ENCODE data around the gene DLST.
A peak's percentile ranks its signal among the peaks of the same experiment; 100 is the strongest.
"Not testable (repeated sequence)": the region's sequence is repeated elsewhere in the genome, so short reads cannot be mapped to it uniquely, and the experiment has no call there.

Gene DLST

DNA sequence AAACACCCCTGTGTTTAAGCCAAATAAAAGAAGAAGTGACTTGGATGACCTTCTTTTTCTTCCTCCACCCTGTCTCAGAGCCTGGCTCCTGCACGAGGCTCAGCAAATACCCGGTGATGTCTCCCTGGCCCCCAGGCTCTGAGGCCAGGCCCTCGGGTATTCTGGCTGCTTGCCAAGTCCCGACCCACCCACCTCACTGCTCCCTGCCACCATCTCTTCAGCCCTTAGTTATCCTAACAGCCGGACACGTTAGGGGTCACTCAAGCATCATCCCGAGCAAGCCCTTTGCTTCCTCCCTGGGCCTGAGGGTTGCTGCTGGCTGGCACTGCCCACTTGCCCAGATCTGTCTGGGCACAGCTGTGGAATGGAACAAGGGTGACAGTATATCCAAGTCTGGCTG lies 34.1 kb downstream of the DLST start:
- no peak for DNase-seq (ENCODE audit: low read depth in 2 of 3, low spot score in 2 of 3)

DNA sequence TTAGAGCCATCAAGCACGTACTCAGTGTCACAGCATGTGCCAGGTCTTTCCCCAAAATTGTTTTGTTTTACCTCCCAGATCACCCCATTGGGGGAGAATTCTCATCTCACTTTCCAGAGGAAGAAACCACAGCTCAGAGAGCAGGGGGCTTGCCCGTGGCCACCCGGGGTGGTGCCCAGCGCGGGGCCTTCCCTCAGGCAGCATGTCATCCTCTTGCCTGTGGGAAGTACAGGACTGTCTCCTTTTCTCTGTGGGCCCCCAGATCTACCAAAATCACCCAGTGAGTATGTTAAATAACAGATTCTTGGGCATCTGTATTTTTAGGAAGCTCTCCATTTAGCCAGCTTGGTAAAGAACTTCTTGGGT lies 35.4 kb downstream of the DLST start:
- DNase-seq (ENCODE audit: low read depth in 2 of 3, low spot score in 2 of 3): no peak

GRCh38 chr14:74917646-74918081 lies 35.9 kb downstream of the DLST start:
- DNase-seq (ENCODE audit: low read depth in 2 of 3, low spot score in 2 of 3): no peak

- DNase-seq (ENCODE audit: low read depth in 2 of 3, low spot score in 2 of 3): no peak
These were observed 36.7 kb downstream of the DLST start for GRCh38 chr14:74918380-74918779.

DNA sequence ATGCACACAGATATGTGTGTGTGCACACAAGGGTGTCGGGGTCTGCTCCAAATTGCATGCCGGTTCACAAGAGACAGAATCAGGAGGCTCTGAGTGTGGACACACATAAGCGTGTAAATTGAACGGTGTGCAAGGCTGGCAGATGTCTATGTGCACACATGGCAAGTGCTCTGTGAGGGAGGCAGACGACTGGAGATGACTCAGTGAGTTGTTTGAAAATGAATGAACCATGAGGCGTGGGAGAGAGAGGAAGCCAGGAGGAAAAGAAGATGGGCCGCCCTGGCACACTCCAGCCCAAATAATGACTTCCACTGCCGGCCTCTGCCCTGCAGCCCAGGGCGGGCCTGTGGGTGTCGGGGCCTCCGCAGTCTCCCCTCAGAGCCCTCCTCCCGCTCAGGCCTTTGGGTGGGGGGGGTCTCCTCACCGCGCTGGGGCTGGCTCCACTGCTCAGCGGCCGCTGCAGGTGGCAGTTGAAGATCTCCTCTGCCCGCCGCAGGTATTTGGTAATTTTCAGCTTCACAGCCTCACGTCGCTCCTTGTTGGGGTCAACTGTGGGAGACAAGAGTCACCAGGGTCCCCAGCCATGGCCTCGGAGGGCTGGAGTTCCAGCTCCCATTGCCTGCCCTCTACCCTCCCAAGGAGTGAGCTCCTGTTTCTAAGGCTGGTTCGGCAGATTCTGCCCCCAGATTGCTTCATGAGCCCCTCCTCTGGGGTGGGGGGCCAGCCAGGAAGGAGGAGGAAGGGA lies 37.9 kb downstream of the DLST start:
- no peak for DNase-seq (ENCODE audit: low read depth in 2 of 3, low spot score in 2 of 3)

DNA sequence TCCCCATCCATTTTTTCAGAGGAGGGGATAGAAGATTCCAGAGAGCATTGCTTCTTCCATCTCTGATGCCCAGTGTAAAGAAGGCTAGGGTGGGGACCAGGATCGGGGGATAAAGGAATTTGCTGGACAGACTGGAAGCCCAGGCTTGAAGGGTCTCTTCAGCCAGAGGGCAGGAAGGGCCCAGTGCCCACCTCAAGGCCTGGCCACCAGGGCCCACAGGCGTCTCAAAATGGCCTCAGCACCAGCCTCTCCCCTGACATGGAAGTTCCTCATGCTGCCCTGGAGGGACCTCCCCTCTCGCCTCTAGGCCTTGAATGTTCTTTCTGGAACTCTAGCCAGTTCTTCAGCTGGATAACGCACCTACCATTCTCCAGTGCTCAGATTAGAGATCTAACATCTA lies 38.6 kb downstream of the DLST start:
- DNase-seq (ENCODE audit: low read depth in 2 of 3, low spot score in 2 of 3): no peak

- DNase-seq (ENCODE audit: low read depth in 2 of 3, low spot score in 2 of 3): no peak
These were observed 39.4 kb downstream of the DLST start for GRCh38 chr14:74921053-74921620.

DNA sequence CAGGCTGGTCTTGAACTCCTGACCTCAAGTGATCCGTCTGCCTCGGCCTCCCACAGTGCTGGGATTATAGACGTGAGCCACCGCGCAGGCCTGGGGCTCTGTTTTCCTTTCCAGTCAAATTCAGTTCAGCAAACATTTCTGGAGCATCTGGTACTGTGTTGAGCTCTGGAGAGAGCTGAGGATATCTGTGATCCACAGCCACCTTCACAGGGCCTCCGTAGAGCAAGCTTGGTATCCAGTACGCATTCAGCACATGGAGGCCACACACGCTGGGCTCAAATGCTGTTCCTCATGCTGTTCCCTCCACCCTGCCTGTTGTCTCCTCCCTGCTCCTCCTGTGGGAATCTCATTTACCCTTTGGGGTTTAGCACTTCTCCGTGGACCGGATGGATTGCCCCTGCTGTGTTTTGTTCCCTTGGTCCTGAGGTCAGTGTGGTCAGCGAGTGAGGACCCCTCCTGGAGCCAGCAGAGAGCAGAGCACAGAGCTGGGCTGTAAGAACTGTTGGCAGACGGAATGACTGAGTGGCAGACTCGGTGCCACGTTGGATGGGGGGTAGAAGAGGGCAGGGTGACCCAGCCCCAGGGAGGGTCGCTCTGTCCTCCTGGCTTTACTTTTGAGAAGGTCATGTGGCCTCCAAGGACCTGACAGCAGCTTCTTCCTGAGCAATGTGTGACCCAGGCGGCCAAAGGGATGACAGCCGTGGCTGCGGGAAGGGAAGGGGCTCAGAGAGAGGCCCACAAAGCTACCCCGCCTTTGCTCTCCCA lies 40.5 kb downstream of the DLST start:
- DNase-seq (ENCODE audit: low read depth in 2 of 3, low spot score in 2 of 3): no peak

- DNase-seq (ENCODE audit: low read depth in 2 of 3, low spot score in 2 of 3): peak in 2 of 3 experiments; percentile 46
These were observed 41.2 kb downstream of the DLST start, which contains the start of gene RPS6KL1 for GRCh38 chr14:74922752-74923401. Gene RPS6KL1, minus strand, starts transcription at chr14:74923260. Its CDS starts 1,719 bp downstream, at chr14:74921541.

DNA sequence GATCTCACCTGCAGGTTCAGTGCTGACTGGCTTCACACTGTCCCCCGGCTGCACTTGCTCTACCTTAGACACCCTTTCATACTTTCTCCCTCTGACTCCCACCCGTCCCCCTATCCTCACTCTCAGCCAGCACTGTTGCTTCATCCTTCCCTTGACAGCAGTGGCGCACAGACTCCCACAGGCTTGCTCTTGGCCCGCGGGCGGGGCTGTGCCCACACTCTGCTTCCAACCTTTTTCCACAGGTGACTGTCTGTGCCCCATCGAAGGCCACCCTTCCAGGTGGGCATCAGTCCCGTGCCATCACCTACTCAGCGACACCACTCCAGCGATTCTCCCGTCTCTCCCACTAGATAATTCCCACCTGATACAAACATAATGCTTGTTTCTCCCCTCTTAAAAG lies 42.3 kb downstream of the DLST start:
- no peak for DNase-seq (ENCODE audit: low read depth in 2 of 3, low spot score in 2 of 3)

GRCh38 chr14:74927225-74927624 lies 45.5 kb downstream of the DLST start:
- no peak for DNase-seq (ENCODE audit: low read depth in 2 of 3, low spot score in 2 of 3)

- no peak for DNase-seq (ENCODE audit: low read depth in 2 of 3, low spot score in 2 of 3)
These were observed 47.5 kb downstream of the DLST start for GRCh38 chr14:74929242-74929641.

- not testable (repeated sequence) for DNase-seq (ENCODE audit: low read depth in 2 of 3, low spot score in 2 of 3)
These were observed 50.0 kb downstream of the DLST start for GRCh38 chr14:74931744-74932143.

DNA sequence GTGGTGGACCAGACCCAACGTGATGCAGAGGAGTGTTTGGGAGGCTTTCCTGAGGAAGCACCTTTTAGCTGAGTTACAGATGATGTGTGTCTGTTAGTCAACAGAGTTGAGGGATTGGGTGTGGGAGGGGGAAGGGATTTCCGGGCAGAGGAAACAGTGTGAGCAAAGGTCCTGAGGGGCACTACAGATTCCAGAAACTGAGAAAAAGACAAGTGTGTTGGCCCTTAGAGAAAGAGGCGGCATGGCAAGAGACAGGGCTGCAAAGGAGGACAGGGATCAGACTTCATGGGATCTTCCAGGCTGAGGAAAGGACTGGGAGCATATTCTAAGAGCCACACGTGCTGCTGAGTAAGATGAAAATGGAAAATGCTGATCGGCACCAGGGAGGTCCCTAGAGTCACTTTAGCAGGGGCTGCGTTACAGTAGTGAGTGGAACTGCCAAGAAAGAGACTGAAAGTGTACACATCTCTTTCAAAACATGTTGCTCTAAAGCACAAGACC lies 50.7 kb downstream of the DLST start:
- no peak for DNase-seq (ENCODE audit: low read depth in 2 of 3, low spot score in 2 of 3)

DNA sequence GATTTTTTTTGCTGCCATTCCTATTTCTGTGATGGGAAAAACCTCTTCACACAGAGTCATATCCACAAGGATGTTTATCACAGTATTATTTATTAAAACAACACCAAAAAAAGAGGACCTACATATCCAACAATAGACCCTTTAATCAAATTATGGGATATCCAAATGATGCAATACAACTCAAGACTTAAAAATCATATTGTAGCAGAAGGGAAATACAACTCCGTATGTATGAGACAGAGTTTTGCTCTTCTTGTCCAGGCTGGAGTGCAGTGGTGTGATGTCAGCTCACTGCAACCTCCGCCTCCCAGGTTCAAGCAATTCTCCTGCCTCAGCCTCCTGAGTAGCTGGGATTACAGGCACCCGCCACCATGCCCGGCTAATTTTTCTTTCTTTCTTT lies 51.2 kb downstream of the DLST start:
- DNase-seq (ENCODE audit: low read depth in 2 of 3, low spot score in 2 of 3): not testable (repeated sequence)

GRCh38 chr14:74934041-74934440 lies 52.3 kb downstream of the DLST start:
- no peak for DNase-seq (ENCODE audit: low read depth in 2 of 3, low spot score in 2 of 3)

DNA sequence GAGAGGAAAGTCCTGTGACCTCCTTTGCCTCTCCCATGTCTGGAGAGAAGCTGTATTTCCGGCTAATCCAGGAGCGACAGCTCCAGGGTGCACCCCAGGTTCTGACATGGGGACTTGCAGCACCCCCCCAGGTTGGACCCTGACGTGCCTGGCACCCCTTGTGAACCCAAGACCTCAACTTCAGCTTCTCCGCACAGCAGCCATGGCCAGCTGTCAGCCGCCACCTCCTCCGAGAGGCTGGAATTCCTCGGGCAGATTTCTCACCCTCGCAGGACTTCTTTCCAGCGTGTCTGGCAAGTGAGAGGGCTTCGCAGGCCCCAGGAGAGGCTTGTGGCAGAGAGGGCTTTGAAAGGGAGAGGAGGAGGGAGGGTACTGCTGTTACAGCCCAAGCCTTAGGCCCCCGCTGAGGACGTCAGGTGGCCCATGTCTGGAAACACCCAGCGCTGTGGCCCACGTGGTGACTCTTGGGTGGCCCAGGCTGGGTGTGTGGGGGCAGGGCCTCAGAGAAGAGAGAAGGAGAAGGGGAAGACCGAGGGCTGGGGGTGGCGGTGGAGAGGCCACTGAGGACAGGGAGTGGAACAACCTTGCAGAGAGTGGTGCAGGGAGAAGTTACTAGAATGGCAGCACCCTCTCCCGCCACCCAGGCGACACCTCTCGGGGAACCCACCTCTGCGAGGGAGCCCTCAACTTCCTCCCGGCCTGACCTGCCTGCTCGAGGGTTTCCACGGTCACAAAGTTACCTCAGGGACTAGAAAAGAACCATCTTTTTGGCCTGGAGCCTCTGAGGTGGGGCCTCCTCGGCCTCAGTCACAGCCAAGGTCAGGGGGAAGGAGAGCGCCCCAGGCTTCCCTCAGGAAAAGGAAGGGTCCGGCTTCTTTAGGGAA lies 53.0 kb downstream of the DLST start:
- DNase-seq (ENCODE audit: low read depth in 2 of 3, low spot score in 2 of 3): no peak

DNA sequence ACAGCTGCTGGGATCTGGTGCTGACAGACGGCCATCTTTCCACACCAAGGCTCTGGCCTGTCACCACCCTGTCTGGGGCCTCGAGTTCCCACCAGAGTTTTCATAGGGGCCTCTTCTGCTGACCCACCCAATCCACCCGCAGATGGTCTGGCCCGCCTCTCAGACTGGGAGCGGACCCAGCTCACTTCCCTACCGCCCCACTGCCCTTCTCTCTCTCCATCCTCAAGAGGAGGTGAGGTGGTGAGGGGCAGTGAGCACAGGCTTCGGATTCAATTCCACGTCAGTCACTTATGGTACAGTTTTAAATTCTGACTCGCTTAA lies 53.6 kb downstream of the DLST start:
- no peak for DNase-seq (ENCODE audit: low read depth in 2 of 3, low spot score in 2 of 3)

GRCh38 chr14:74936151-74936550 lies 54.4 kb downstream of the DLST start:
- DNase-seq (ENCODE audit: low read depth in 2 of 3, low spot score in 2 of 3): no peak

- no peak for DNase-seq (ENCODE audit: low read depth in 2 of 3, low spot score in 2 of 3)
These were observed 55.0 kb downstream of the DLST start for GRCh38 chr14:74936731-74937130.

DNA sequence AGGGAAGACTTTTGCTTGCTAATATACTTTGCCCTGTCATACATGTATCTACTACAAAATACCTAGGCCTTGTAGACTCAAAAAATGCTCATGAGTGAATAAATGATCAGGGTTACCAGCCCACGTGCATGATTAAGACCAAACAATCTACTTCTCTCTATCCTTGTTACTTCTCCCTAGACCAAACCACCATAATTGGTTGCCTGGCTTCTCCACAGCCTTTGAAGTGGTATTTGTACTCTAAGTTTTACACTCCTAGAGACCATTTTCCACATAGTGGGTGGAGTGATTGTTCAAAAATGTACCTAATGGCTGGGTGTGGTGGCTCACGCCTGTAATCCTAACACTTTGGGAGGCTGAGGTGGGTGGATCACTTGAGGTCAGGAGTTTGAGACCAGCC lies 55.5 kb downstream of the DLST start:
- DNase-seq (ENCODE audit: low read depth in 2 of 3, low spot score in 2 of 3): no peak
